SJCRH30 (cell line): Measurements from ENCODE around the gene B3GALT2. TPM values are rescaled to one million over a fixed set of nuclear protein-coding genes. Genes with fewer than 3 reads are reported as not detected.
"Not testable (repeated sequence)": the region's sequence is repeated elsewhere in the genome, so short reads cannot be mapped to it uniquely, and the experiment has no call there.

ENCODE experiments used
- DNase-seq, 2 experiments: peaks; one replicate each; pipeline ENCODE4 v3.0.0-alpha.2; 2015 to 2020
- H3K27ac ChIP-seq: fragments of 250-450 bp; sonication (Bioruptor Pico); 2 replicates; pipeline ENCODE4 v1.5.1; 2020; ENCODE audit warnings: mild to moderate bottlenecking, moderate library complexity
- H3K27me3 ChIP-seq: fragments of 250-450 bp; sonication (Bioruptor Pico); 2 replicates; pipeline ENCODE4 v1.5.1; 2020; ENCODE audit warnings: mild to moderate bottlenecking, moderate library complexity
- H3K36me3 ChIP-seq: fragments of 250-450 bp; sonication (Bioruptor Pico); 2 replicates; pipeline ENCODE4 v1.5.1; 2020; ENCODE audit warnings: mild to moderate bottlenecking, moderate library complexity
- H3K4me1 ChIP-seq: fragments of 250-450 bp; sonication (Bioruptor Pico); 2 replicates; pipeline ENCODE4 v1.5.1; 2020; ENCODE audit warnings: mild to moderate bottlenecking, moderate library complexity
- H3K4me3 ChIP-seq: fragments of 250-450 bp; sonication (Bioruptor Pico); 2 replicates; pipeline ENCODE4 v1.5.1; 2020; ENCODE audit warnings: mild to moderate bottlenecking, moderate library complexity
- H3K9me3 ChIP-seq: fragments of 250-450 bp; sonication (Bioruptor Pico); replicated peaks from 2 replicates; pipeline ENCODE4 v1.5.1; 2020; ENCODE audit warnings: mild to moderate bottlenecking, moderate library complexity
- total RNA-seq: library from RNA; depleted of rRNA; stranded (reverse); fragments of >200 nt; shearing (Covaris generic); gene quantifications from 2 replicates; pipeline ENCODE4 v1.2.3, GENCODE V29; 2014

B3GALT2 gene
- total RNA-seq, 1 experiment from 2014 or later, result 1.5 TPM

GRCh38 chr1:193190096-193190744 is 3.8 kb upstream of the B3GALT2 start:
- H3K4me1 ChIP-seq, result peaks cover 3% of the 10 kb centered on the region; the same call in 1 of the 2 replicates
- H3K4me3 ChIP-seq, result no peak overlapping the region
- no peak overlapping the region for H3K27ac ChIP-seq
- DNase-seq, result no peak
- H3K27me3 ChIP-seq, result no peaks in the 10 kb centered on the region
- H3K36me3 ChIP-seq, result no peaks in the 10 kb centered on the region
- no peaks in the 10 kb centered on the region for H3K9me3 ChIP-seq

GRCh38 chr1:193189442-193190095 is 3.2 kb upstream of the B3GALT2 start:
- no peak overlapping the region for H3K4me3 ChIP-seq
- no peak overlapping the region for H3K27ac ChIP-seq
- H3K36me3 ChIP-seq, result no peaks in the 10 kb centered on the region
- no peaks in the 10 kb centered on the region for H3K9me3 ChIP-seq
- H3K27me3 ChIP-seq, result no peaks in the 10 kb centered on the region
- DNase-seq, result no peak
- peaks cover 3% of the 10 kb centered on the region; the same call in 1 of the 2 replicates for H3K4me1 ChIP-seq

DNA sequence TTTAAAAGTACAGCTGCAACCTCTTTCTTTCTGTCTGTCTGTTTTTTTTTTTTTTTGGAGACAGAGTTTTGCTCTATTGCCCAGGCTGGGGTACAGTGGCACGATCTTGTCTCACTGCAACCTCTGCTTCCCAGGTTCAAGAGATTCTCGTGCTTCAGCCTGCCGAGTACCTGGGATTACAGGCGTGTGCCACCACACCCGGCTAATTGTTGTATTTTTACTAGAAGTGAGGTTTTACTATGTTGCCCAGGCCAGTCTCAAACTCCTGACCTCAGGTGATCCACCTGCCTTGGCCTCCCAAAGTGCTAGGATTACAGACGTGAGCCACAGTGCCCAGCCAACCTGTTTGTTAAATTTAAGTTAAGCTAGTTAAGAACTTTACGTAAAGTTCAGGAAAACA is 2.5 kb upstream of the B3GALT2 start:
- not testable (repeated sequence) for H3K9me3 ChIP-seq, H3K36me3 ChIP-seq, H3K4me1 ChIP-seq, H3K27me3 ChIP-seq, H3K27ac ChIP-seq, H3K4me3 ChIP-seq, DNase-seq

- Histone ChIP-seq H3K4me3 (no peak overlapping the region; the same call in 1 of the 2 replicates), H3K9me3 (no peaks in the 10 kb centered on the region), H3K27ac (peak overlapping the region; percentile 83; the same call in 1 of the 2 replicates), H3K36me3 (no peaks in the 10 kb centered on the region), H3K4me1 (peaks cover 3% of the 10 kb centered on the region; the same call in 1 of the 2 replicates), H3K27me3 (no peaks in the 10 kb centered on the region)
- DNase-seq, result no peak
Observed at GRCh38 chr1:193187114-193187513, 701 bp upstream of the B3GALT2 start.

DNA sequence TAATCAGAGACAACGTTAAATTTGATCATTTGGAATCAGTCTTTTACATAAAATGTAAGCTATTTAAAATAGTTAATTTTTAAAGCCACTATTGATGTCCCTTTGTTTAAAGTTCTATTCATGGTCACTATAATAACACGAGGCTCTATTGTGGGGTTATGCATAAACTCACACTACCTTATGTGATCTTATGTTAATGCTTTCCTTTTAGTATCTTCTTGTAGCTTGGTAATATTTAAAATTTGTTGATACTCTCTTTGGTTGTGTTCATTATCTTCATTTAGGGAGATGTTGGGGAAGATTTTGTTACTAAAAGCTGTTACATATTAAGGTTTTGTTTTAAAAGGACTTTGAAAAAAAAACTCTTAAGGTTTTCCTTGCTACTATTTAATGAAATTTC is 1.2 kb downstream of the B3GALT2 start:
- Histone ChIP-seq H3K27me3 (no peaks in the 10 kb centered on the region), H3K4me3 (peak overlapping the region; percentile 50), H3K27ac (peak overlapping the region; percentile 83), H3K4me1 (peaks cover 3% of the 10 kb centered on the region; the same call in 1 of the 2 replicates), H3K9me3 (no peaks in the 10 kb centered on the region), H3K36me3 (no peaks in the 10 kb centered on the region)
- no peak for DNase-seq

DNA sequence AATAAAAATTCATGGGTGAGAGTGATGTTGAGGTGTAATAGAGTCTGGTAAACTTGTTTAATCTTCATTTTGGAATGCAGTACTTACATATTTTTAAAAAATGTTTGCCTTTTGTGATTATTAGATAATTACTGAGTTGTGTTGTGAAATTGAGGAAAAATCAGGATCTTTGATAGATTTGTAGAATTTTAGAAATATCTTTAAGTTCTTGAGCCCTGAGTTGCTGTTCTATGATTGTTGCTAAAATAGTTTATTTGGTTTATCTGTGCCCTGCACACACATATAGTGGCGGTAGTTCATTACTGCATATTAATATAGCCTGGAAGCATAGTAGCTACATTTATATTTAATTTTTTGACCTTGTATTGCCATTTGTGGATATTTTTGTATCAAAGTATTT is 1.6 kb downstream of the B3GALT2 start:
- peaks cover 3% of the 10 kb centered on the region; the same call in 1 of the 2 replicates for H3K4me1 ChIP-seq
- no peaks in the 10 kb centered on the region for H3K36me3 ChIP-seq
- H3K27ac ChIP-seq, result no peak overlapping the region
- DNase-seq, result no peak
- H3K27me3 ChIP-seq, result no peaks in the 10 kb centered on the region
- no peaks in the 10 kb centered on the region for H3K9me3 ChIP-seq
- peak overlapping the region; percentile 11; the same call in 1 of the 2 replicates for H3K4me3 ChIP-seq

DNA sequence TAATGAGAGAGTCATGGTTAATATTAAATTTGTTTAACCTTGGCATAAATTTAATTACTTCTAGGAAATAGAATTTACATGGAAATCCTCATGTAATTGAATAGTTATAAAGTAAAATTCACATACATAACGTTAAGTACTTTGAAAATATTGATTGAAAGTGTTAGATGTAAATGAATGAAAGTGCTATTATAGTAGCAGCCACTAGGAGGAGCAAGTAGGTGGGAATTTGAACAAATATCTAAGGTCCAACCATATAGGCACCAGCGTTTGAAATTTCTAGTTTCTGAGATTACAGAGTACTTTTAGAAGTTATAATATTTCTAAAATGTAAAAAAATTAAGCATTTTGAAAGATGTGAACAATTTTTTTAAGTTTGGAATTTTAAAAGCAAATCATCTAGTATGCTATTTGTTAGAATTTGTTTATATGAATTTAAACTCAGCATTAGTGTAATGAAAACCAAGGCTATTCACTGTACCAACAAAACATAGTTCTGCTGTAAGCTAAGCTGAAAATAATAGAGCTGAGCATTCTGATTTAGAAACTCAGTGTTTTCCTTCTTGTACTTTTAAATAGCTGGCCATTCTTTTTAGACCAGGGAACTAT is 3.3 kb downstream of the B3GALT2 start:
- H3K27ac ChIP-seq, result no peak overlapping the region
- peak in 1 of 2 experiments; percentile 67 for DNase-seq

GRCh38 chr1:193181985-193182384 is 4.4 kb downstream of the B3GALT2 start:
- Histone ChIP-seq H3K9me3 (no peaks in the 10 kb centered on the region), H3K36me3 (no peaks in the 10 kb centered on the region), H3K27ac (no peak overlapping the region), H3K27me3 (no peaks in the 10 kb centered on the region), H3K4me3 (no peak overlapping the region), H3K4me1 (no peaks in the 10 kb centered on the region)
- DNase-seq, result peak; percentile 4 to 55

More for the DNA sequence above, 3.3 kb downstream of the B3GALT2 start:
- H3K4me3 ChIP-seq, result no peak overlapping the region
- no peaks in the 10 kb centered on the region for H3K9me3 ChIP-seq
- H3K4me1 ChIP-seq, result peaks cover 3% of the 10 kb centered on the region; the same call in 1 of the 2 replicates
- no peaks in the 10 kb centered on the region for H3K27me3 ChIP-seq
- no peaks in the 10 kb centered on the region for H3K36me3 ChIP-seq

DNA sequence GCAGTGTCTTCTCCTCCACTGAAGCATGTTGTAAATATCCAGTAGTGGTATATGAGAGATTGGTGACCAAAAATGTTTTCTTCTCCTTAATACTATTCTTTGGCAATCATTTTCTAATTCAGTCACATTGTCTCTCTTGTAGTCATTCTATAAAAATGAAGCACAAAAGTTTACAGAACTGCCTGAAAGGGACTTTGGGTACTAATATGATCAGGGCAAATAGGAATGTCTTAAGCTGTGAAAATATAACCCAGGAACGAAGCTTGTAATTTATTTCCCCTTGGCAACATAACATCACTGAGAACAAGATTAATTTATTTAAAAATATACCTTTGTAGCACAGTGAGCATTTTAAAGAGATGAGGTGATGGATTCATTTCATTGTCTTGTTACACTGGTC is 4.9 kb downstream of the B3GALT2 start:
- H3K36me3 ChIP-seq, result no peaks in the 10 kb centered on the region
- DNase-seq, result no peak
- no peak overlapping the region for H3K27ac ChIP-seq
- no peaks in the 10 kb centered on the region for H3K9me3 ChIP-seq
- no peaks in the 10 kb centered on the region for H3K4me1 ChIP-seq
- H3K4me3 ChIP-seq, result no peak overlapping the region
- no peaks in the 10 kb centered on the region for H3K27me3 ChIP-seq

- Histone ChIP-seq H3K4me3 (no peak overlapping the region), H3K27ac (no peak overlapping the region), H3K9me3 (no peaks in the 10 kb centered on the region), H3K27me3 (no peaks in the 10 kb centered on the region), H3K36me3 (no peaks in the 10 kb centered on the region), H3K4me1 (no peaks in the 10 kb centered on the region)
- no peak for DNase-seq
Observed at GRCh38 chr1:193179094-193179493, 7.3 kb downstream of the B3GALT2 start.

DNA sequence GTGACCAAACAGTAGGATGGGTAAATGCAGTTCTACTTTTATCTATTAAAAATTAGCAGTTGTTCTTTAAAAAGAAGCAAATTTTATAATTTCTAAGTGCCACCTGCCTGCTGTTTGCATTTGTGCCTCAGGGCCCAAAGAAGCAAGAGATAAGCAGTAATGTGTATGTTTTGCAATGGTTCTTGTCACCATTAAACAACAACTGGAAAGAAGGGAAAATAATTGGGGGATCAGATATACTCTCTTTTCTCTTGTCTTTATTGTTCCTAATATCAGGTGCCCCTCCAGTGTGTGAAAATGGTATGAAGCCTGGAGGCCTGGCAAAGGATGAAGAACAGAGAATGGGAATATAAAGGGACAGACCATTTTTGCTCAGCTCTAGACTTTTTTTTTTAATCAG is 9.6 kb downstream of the B3GALT2 start:
- Histone ChIP-seq H3K27ac (no peak overlapping the region), H3K27me3 (no peaks in the 10 kb centered on the region), H3K36me3 (no peaks in the 10 kb centered on the region), H3K9me3 (no peaks in the 10 kb centered on the region), H3K4me3 (no peak overlapping the region), H3K4me1 (no peaks in the 10 kb centered on the region)
- DNase-seq, result no peak

DNA sequence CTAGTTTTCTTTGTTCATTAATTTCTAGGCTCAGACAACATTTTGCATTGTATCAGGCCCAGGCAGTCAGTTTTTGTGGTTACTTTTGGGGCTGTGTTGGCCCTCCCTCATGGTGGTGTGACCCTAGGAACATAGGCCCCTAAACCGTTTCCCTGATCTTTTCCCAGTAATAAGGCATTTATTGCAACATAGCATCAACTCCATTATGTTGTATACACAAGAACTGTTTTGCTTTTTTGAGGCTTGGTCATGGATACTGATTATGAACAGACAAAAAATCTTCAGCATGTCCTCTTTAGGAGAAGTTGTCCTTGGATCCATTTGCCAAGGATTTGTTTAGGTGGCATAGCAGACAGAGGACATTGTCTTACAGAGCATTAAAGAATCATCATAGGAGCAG is 10.3 kb downstream of the B3GALT2 start:
- no peak for DNase-seq
- Histone ChIP-seq H3K4me1 (no peaks in the 10 kb centered on the region), H3K9me3 (no peaks in the 10 kb centered on the region), H3K27ac (no peak overlapping the region), H3K4me3 (no peak overlapping the region), H3K36me3 (no peaks in the 10 kb centered on the region), H3K27me3 (no peaks in the 10 kb centered on the region)

GRCh38 chr1:193157360-193157759 is 29.1 kb downstream of the B3GALT2 start:
- H3K4me3 ChIP-seq, result no peak overlapping the region
- no peaks in the 10 kb centered on the region for H3K9me3 ChIP-seq
- no peak overlapping the region for H3K27ac ChIP-seq
- peaks cover 5% of the 10 kb centered on the region for H3K36me3 ChIP-seq
- DNase-seq, result no peak
- no peaks in the 10 kb centered on the region for H3K27me3 ChIP-seq
- no peaks in the 10 kb centered on the region for H3K4me1 ChIP-seq

GRCh38 chr1:193156822-193157142 is 29.6 kb downstream of the B3GALT2 start:
- no peak for DNase-seq
- Histone ChIP-seq H3K36me3 (peaks cover 7% of the 10 kb centered on the region), H3K27ac (no peak overlapping the region), H3K27me3 (no peaks in the 10 kb centered on the region), H3K4me3 (no peak overlapping the region), H3K9me3 (no peaks in the 10 kb centered on the region), H3K4me1 (no peaks in the 10 kb centered on the region)

DNA sequence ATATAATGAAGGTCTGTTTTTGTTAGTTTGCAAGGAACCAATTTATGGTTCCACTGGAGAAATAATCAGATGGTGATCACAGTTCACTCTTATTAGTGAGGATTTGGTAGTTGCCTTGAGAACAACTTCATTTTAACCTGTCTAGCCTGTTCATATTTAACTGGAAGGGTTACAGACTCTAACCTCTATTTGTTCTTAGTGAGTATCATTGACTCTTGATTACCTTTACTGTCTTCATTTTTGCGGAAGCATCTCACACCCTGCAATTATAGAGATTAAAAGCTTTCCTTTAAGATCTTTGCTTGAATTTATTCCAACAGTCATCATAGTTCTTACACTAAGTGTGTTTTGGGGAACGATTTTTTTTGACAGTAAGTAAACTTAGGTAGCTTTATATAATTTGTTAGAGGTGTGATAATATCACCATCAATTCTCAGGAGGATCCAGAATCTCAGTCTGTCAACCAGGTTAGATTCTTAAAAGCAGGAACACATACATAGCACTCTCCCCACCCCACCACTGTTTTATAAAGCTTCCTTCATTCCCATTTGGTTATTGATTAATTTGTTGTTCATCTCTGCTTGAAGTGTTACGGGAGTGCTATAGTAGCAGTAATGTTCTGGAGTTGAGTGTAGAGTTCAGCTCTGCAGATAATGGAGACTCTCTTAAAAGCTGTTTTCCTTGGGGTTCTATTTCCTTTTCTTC is 30.1 kb downstream of the B3GALT2 start:
- H3K27ac ChIP-seq, result no peak overlapping the region
- no peak for DNase-seq
- H3K4me1 ChIP-seq, result no peaks in the 10 kb centered on the region
- no peaks in the 10 kb centered on the region for H3K9me3 ChIP-seq
- no peaks in the 10 kb centered on the region for H3K27me3 ChIP-seq
- H3K36me3 ChIP-seq, result peaks cover 7% of the 10 kb centered on the region
- H3K4me3 ChIP-seq, result no peak overlapping the region
